ENCODE results near the gene AGXT2. TPM values are rescaled to one million over a fixed set of nuclear protein-coding genes. Genes with fewer than 3 reads are reported as not detected.

The AGXT2 gene
- total RNA-seq, 1 experiment from 2014 or later = not detected

DNA sequence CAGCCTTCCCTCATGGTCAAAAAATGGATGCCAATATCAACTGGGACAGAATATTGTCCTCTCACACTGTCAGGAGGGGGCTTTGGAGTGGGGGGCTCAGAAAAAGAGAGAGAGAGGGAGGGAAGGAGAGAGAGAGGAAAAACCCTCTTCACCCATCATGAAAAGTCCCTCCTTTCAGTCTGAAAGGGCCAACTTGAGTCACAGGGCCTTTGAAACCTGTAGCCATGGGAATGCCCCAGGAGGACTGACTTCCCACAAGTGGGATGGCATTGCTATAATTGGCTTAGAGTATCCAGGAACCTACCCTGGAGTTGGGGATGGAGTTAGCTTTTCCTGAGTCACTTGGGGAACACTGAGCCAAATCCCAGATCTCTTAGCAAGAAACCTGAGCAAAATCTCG is 77.2 kb downstream of the AGXT2 start:
- Mint-ChIP-seq H3K27me3 (ENCODE audit: low read depth) (no peaks in the 10 kb centered on the region; the same call in 1 of the 2 replicates), H3K9me3 (peaks cover 9 to 11% of the 10 kb centered on the region in 2 experiments), H3K4me3 (no peak overlapping the region), H3K4me1 (no peaks in the 10 kb centered on the region; a peak in 1 of 4 replicates), H3K36me3 (ENCODE audit: insufficient read depth in 1 of 3, low read depth in 3 of 3) (peaks cover 3 to 12% (median 8%) of the 10 kb centered on the region in 3 experiments), H3K27ac (no peak overlapping the region)
- H3K14ac ChIP-seq (ENCODE audit: insufficient read depth, low read length) = no peak overlapping the region
- no peak overlapping the region for H2AFZ ChIP-seq (ENCODE audit: low read length)
- no peak for TF ChIP-seq CTCF (conservative IDR thresholded peaks at IDR 0.05)
- no peak overlapping the region for H2BK120ac ChIP-seq (ENCODE audit: low read depth, low read length, poor library complexity, severe bottlenecking)
- H4K5ac ChIP-seq (ENCODE audit: insufficient read length, low read depth, low read length) = no peak overlapping the region
- no peak overlapping the region for H3K4ac ChIP-seq (ENCODE audit: low read depth, low read length)
- no peak overlapping the region for H2BK20ac ChIP-seq (ENCODE audit: low read depth, low read length, poor library complexity, severe bottlenecking)
- no peak overlapping the region for H3T11ph ChIP-seq (ENCODE audit: low read length)
- H2BK15ac ChIP-seq (ENCODE audit: low read depth, low read length) = no peak overlapping the region
- no CpG with 5 or more reads among the region's 1 CpG for WGBS (ENCODE audit: extremely low coverage, insufficient read length, low lambda C conversion rate)
- no peaks in the 10 kb centered on the region for H3K79me2 ChIP-seq (ENCODE audit: insufficient read depth, low read length)
- no peak overlapping the region for H3K56ac ChIP-seq (ENCODE audit: insufficient read length, low read depth, low read length)
- H4K20me1 ChIP-seq (ENCODE audit: control insufficient read depth, insufficient read depth, insufficient read length) = no peaks in the 10 kb centered on the region
- H3K23ac ChIP-seq (ENCODE audit: insufficient read length, low read depth, low read length) = no peak overlapping the region
- H3K23me2 ChIP-seq (ENCODE audit: insufficient read length, low read depth, low read length, poor library complexity, severe bottlenecking) = no peaks in the 10 kb centered on the region
- H3K27ac ChIP-seq (ENCODE audit: insufficient read length, low read depth, low read length) = no peak overlapping the region
- H4K8ac ChIP-seq (replicated peaks; ENCODE audit: insufficient read length, low read depth, low read length) = no peak overlapping the region
- no peaks in the 10 kb centered on the region for H3K9me3 ChIP-seq (ENCODE audit: control insufficient read depth, low read depth, low read length)
- H2AK5ac ChIP-seq (ENCODE audit: insufficient read length, low read length) = no peak overlapping the region
- H3K18ac ChIP-seq (ENCODE audit: insufficient read length, low read depth, low read length) = no peak overlapping the region
- no peaks in the 10 kb centered on the region for H3K27me3 ChIP-seq (ENCODE audit: insufficient read depth, low read length)
- H3K79me1 ChIP-seq (ENCODE audit: insufficient read depth, low read depth, low read length, poor library complexity, severe bottlenecking) = no peaks in the 10 kb centered on the region
- H3K9ac ChIP-seq (ENCODE audit: extremely low read depth, insufficient read length, low read length) = no peak overlapping the region
- no peak overlapping the region for H2BK5ac ChIP-seq (ENCODE audit: insufficient read length, low read length)
- H3K4me1 ChIP-seq (ENCODE audit: insufficient read depth, low read length) = no peaks in the 10 kb centered on the region
- no peak overlapping the region for H3K4me2 ChIP-seq (ENCODE audit: insufficient read depth, insufficient read length, low read length)
- no peak overlapping the region for H2BK12ac ChIP-seq (ENCODE audit: insufficient read length, low read depth, low read length)
- no peak overlapping the region for H4K91ac ChIP-seq (ENCODE audit: insufficient read length, low read depth, low read length)
- DNase-seq = no peak

Measured in H9 (cell line).